Eye (tissue), 1 donor: ENCODE results near the gene EPB41.
A peak's percentile ranks its signal among the peaks of the same experiment; 100 is the strongest.
"Not testable (repeated sequence)": the region's sequence is repeated elsewhere in the genome, so short reads cannot be mapped to it uniquely, and the experiment has no call there.

Source experiments
- DNase-seq: peaks from one replicate; pipeline ENCODE4 v3.0.0-alpha.2; 2015

EPB41 gene

DNA sequence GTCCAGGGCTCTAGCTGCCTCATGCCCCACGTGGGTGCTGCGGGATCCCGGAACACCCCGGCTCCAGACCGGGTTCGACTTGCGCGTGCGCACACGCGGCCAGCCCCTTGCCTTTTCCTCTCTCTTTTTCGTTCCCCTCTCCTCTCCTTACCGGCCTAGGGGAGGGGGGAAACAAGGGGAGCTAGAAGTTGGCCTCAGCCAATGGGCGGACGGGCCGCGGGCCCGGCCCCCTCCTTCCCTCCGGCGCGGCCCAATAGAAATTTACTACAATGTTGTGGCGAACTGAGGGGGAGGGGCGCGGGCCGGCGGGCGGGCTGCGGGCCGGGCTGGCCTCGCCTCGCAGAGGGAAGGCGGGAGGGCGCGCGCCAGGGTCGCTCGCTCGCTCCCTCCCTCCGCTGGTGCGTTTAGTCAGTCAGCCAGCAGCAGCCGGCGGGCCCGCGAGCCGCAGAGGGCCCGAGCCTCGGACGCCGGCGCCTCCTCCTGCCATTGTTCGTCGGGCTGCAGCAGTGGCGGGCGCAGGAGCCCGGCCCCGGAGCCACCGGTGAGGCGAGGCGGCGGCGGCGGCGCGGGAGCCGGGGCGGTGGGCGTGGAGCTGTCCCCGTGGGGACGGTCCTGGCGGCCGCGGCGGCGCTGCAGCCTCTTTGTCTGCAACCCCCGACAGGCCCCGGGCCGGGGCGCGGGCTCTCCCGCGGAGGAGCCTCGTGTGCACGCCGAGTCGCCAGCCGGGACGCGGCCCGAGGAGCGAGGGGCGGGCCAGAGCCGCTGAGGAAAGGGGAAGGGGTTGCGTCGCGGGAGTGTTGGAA is at the start of gene EPB41:
Gene EPB41 (plus strand): TSS at position 342 of the 803 bp plus-strand sequence. CDS start 72,869 bp downstream, outside the sequence.
- DNase-seq: peak; percentile 99

DNA sequence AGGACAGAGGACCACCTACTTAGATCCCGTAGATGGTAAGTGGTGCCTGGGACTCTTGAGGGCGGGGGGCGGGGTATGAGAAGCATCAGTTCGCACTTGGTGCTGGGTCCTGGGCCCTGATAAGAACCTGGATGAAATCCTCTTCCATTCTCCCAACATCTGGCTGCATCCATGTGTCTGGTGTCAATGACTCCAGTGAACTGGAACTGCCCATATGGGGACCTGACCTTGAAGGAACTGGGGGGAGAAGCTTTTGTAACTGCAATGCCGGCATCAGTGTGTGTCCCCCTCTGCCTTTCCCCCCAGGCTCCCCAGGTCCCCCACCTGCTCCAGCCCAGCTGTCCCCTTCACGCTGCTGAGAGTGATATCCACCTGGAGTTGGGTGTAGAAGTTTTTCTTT is 49.7 kb upstream of the EPB41 start:
- no peak for DNase-seq

DNA sequence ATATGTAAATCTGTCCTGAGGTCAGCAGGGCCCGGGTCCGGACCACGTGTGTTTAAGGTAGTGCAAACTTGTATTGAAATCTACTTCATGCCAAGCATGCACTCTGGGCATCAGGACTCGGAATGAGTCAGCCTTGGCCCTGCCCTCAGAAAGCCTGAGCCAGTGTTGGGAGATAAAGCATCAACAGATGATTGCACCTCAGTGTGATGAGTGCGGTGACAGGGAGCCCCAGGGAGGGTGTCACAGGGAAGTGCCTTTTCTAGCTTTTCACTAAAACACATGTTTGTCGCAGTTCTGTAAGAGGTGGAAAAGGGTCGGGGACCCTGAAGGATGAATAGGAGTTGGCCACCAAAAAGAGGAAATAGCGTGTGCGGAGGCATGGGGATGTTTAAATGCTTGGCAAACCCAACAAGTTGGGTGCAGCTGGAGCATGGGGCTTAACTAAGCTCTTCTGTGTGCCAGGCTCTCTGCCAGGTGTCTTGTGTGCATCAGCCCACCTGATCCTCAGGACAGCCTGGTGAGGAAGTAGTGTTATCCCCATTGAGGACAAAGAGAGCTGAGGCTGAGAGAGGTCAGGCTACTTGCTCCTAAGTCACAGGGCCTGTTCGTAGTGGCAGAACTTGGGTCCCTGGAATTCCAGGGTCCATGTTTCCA is 48.2 kb upstream of the EPB41 start:
- DNase-seq: no peak

DNA sequence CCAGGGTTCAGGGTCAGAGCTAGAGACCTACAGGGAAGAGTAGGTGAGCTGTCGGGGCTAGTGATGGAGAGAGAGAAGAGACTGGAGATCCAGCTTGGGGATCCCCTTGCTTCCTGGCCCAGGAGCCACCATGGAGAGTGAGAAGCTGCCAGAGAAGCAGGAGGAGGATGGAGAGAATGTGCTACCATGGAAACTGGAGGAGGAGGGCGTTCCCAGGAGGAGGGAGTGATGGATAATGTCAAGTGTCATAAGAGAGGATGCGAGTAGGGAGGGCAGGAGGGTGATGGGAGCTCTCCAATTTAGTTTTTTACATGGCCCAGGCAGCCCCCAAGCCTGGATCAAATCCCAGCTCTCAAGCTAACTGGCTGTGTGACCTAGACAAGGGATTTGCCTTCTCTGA is 46.5 kb upstream of the EPB41 start:
- DNase-seq: no peak

DNA sequence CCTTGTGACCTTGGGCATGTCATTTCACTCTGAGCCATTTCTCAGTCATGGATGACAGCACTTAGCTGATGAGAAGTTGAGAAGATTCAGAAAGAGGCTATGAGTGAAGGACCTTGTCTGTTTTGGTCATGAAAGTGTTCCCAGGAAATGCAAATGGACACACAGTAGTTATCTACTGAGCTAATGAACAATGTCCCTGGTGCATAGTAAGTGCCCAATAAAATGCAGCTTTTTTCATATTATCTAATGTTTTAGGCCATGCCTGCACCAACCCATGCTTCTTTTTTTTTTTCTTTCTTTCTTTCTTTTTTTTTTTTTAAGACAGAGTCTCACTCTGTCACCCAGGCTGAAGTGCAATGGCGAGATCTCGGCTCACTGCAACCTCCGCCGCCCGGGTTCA is 44.4 kb upstream of the EPB41 start:
- no peak for DNase-seq

DNA sequence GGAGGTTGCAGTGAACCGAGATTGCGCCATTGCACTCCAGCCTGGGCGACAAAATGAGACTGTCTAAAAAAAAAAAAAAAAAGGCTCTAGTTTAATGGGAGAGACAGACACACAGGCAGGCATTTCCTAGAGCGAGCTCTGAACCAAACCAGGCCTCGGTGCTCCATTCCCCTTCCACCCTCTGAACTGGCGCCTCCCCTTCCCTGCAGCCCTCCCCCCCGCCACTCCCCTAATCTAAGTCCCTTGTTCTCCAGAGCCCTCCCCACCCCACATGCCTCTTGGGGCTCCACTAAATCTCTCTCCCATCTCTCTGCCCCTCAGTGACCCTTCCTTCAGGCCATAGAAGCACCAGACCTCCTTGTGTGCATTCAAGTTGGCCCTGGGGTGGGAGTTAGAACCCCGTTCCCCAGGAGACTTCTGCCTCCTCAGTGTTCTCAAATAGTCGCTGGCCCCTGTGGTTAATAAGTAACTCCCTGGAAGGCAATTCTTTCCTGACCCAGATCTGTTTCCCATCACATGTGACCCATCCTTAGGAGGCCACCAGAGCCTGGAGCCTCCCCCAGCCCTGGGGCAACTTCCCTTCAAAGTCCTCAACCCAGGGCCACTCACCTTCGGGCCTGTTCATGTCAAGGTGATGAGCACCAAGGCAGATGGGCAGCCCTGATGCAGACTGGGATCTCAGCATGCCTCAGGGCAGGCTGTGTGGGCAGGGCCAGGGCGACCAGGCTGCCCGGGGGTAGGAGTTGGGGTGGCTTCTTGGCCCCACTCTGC is 42.6 kb upstream of the EPB41 start:
- DNase-seq: no peak

DNA sequence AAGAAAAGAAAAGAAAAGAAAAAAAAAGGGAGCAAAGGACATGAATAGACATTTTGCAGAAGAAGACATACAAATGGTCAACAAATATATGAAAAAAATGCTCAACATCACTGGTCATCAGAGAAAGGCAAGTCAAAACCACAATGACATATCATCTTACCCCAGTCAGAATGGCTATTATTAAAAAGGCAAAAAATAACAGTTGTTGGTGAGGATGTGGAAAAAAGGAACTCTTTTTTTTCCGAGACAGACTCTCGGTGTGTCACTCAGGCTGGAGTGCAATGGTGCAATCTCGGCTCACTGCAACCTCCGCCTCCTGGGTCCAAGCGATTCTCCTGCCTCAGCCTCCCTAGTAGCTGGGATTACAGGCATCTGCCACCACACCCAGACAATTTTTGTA is 39.2 kb upstream of the EPB41 start:
- not testable (repeated sequence) for DNase-seq

DNA sequence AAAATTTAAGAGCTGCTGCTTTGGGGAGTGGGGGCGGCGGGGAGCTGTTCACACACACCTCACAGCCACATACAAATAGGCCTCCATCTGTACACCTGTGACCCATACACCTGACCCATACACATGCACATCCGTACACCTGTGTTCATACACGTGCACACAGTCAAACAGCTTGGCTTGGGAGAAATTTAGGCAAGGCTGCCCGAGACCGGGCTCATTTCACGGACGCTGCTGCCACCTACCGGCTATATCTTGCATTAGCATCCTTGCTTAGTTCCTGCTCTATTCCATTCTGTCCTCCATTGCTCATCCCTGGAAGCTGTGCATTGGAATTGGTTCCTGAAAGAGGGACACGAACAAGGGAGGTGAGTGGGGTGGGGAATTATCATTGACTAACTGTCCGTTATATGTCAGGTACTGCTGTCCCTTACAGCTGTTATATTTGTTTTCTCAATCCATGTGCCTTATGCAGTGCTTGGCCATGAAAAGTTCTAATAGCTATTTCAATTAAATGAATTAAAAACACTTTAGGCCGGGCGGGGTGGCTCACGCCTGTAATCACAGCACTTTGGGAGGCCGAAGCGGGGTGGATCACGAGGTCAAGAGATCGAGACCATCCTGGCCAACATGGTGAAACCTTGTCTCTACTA is 37.1 kb upstream of the EPB41 start:
- peak; percentile 92 for DNase-seq

DNA sequence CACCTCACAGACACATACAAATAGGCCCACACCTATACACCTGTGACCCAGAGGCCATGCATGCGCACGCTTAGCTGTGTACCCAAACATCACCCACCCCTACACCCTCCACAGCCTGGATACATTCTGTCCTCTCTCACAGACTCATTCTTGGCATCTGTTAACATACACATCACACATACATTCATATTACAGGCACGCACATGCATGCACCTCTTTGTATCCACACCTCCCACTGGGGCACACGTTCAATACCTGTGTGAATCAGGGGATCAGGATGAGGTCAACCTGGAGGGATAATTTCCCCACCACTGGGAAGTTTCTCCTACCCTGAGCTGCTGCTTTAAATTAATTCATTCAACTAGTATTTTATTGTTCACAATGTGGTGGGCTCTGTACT is 35.6 kb upstream of the EPB41 start:
- DNase-seq: no peak

DNA sequence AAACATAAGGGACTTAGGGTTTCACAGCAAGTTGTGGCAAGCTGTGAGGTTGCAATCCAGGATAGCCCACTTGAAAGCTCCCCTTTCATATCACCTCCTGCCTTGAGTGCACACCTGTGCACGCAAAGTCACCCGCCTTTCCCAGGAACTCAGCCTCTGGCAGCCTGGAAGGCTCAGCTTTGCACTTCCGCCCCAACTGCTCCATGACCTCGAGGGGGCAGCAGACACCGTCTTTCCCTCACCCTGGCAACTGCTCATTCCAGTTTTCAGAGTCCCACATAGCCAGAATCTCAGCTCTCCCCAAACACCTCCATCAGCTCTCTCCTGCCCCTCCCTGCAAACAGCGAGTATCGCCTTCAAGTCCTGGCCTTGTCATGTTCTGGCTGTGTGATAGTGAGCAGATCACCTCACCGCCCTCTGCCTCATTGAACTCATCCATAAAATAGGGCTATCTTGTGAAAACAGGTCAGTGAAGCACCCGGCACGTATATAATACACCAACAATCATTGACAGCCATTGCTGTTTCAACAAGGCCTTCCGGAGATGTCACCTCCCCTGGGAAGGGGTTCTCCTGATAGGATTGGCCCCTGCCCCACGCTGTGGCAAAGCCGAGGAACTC is 32.2 kb upstream of the EPB41 start:
- peak; percentile 95 for DNase-seq

DNA sequence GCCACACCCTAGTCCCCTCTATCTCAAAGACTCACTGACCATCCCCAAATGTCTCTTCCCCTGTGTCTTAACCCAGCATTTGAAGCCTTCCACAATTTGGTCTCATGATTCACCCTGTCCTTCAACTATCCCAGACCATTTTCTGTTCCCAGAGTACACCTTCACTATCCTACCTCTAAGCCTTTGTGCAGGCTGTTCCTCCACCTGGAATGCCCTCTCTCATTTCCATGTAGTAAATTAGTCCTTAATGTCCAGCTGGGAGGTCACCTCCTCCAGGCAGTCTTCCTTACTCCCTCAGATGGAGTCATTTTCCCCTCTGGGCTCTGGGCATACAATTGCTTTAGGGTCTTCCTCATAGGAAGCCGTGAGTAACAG is 31.1 kb upstream of the EPB41 start:
- DNase-seq: no peak

DNA sequence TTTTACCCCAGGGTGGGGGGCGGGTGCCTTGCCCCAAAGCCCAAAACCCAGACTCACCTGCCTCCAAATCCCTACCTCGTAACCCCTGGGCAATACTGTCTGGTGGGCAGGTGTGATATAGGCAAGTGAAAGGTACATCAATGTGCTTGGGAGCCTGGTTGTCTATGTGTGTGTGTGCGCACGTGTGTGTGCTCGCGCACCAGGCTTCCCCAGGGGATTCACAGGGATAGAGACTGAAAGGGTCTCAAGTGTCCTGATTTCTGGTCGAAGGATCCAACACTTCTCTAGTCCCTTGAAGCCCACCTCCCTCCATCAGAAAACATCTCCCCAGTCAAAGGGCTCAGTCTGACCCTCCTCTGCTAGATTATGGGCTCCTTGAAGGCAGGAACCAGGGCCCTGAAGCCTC is 28.9 kb upstream of the EPB41 start:
- no peak for DNase-seq

DNA sequence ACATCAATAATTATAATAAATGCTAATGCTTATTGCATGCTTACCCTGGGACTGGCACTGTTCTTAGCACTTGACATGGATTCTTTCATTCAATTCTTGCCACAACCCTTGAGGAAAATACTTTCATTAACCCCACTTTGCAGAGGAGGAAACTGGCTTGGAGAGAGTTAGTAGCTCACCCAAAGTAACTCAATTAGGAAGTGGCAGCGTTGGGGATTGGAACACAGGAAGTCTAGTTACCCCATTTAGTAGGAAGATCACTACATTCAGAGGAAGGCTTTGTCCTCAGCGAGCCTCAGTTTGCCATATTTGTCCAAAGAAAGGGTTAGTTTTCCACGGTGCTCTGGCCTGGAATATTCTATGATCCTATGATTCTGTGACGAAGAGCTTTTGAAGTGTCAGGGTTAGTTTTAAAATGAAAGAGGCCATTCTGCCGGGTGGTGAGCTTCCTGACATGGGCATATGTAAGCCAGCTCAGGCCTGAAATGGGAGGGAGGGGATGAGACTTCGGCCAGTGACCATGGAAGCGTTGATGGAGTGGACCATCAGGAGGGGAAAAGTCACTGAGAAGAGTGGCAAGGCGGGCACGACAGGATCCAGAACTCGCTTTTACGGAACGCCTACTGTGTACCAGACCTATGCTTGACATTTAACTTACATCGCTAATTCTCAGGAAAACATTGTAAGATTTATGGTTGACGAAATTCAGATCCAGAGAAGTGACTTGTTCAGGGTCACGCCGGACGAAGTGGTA is 28.2 kb upstream of the EPB41 start:
- DNase-seq: no peak

DNA sequence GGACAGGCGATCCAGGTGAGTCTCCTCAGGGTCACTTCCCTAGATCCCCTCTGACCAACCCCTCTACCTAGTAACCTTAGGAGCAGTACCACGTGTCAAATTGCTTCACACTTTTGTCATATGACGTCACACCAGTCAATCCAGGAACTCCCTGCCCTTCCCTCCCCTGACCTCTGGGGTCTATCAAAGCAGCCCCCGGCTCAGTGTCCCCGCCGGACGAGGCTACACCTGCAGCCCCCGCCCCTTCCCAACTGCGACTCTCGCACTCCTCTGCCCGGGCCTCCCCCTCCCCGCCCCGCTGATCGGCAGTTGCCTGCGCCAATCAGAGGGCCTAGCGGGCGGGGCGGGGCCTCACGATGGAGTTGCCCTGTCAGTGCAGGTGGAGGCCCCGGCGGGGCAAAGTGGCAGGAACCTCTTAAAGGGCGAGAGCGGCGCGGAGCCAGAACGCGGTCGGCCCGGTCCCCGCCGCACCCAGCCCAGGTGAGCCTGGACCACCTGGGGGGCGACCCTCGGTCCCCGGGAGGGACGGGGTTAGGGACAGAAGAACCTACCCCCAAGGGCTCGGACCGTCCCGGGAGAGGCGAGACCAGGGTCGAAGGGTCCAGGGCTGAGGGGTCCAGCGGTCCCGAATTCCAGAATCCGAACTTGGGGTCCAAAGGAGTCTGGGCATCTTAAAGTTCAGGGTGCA is 27.5 kb upstream of the EPB41 start:
- DNase-seq: peak; percentile 90

DNA sequence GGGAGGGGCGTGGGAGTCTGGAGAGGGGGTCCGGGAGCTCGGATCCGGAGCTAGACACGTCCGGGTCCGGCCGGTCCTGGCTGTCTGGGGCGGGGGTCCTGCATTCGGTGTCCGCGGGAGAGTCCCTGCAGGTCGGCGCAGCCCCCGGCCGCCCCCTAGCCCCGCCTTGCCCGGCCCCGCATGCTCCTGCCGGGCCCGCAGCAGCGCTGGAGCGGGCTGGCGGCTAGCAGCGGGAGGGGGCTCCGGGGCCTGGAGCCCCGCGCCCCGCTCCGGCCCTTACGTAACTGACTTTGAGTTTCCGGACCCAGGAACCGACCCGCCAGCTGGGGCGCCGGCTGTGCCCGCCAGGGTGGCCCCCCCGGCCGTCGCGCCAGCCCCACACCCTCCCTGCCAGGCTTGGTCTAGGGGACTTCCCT is 26.9 kb upstream of the EPB41 start:
- peak; percentile 49 for DNase-seq

DNA sequence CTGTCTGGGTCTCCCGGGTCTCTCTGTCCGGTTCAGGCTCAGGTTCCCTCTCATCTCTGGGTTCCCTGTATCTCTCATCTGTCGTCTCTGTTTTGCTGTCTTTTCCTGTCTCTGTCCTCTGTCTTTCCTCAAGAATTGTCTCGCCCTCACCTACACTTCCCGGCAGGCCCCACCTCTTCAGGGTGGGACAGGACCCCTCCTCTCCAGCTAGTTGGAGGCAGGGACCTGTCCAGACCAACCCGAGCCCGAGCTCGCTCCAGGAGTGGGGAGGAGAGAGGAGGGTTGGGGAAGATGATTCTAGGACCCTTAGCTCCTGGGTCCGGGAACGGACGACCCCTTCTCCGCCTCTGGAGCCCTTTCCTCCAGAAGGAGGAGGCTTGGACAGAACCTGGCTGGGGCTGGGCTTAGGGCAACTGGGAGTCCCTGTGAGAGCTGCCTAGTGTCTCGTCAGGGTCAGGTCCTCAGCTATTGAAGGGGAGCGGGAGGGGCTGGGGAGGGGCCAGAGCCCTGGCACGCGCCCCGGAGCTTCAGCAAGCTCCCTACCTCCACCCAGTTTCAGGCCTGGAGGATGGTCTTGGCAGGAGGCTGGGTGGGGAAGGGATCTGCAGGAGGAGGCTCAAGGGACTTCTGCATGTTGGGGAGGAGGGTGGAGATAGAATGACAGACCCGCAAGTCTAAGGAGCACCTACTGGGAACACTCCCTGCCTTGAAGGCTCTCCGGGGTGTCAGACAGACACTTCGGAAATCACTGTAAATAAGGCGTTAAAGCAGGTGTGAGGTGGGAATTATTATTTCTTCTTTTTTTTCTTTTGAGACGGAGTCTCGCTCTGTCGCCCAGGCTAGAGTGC is 26.3 kb upstream of the EPB41 start:
- DNase-seq: peak; percentile 56

DNA sequence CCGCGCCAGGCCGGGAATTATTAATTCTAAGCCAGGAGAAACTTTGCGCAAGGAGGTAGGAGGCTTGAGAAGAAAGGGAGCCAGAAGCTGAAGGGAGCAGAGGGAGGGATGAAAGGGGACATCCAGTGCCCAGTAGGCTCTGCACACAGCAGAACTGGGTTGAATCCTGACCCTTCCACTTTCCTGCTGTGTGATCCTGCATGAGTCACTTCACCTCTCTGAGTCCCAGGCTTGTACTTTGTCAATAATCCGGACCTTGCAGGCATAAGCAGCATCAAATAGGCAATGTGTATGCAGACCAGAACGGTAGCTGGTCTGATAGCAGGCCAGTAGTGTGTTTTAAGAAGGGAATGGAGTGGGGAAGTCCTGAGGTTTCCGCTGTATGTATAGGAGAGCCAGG is 25.5 kb upstream of the EPB41 start:
- no peak for DNase-seq

DNA sequence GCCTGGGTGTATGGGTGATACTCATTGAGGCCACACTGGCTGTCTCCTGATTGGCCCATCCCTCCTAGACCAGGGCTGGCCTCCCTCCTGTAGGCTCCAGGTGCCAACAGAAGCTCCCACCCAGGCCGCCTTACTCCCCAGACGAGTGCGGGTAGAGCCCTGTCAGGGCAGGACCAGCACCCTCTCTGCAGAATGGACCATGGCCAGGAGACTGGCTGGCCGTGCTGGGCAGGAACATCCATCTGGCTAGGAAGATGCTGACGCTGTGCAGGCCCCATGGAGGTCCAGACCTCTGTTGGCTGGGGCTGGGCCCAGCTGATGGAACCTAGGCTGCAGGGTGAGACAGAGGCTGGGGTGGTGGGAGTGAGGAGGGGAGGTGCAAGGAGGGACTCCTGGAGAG is 25.0 kb upstream of the EPB41 start:
- no peak for DNase-seq

DNA sequence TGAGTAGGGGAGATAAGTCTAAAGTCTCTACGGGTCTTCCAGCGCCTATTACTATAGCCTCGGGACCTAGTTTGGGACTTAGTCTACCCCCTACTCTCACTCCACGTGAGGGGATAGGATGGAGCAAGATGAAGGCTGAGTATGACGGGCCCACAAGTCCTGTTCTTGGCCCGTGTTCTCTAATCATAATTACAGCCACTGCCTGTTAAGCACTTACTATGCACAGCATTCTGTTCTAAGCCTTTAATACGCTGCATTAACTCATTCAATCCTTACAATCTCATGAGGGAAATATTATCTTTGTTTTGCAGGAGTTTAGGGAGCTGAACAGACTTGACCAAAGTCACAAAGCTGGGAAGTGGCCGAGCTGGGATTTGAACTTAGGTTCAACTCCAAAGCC is 23.9 kb upstream of the EPB41 start:
- DNase-seq: no peak

DNA sequence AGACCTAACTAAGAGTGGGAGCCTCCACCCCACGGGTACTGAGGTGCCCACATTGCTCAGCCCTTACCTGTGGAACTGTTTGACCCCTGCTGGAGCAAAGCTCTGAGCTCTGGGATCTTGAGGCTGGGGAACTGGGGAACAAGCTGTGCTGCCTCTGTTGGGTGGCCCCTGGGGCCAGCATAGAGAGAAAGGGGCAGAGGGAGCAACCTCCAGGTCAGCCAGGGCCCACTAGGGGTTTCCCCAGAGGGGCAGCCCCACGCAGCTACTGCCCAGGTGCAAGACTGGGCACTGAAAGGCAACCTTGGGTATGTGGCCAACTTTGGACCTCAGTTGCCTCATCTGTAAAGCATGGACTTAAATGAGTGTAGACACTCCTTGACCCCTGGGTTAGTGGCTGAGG is 23.5 kb upstream of the EPB41 start:
- DNase-seq: no peak
